ENCODE data around the gene HOXA13.

The HOXA13 gene

DNA sequence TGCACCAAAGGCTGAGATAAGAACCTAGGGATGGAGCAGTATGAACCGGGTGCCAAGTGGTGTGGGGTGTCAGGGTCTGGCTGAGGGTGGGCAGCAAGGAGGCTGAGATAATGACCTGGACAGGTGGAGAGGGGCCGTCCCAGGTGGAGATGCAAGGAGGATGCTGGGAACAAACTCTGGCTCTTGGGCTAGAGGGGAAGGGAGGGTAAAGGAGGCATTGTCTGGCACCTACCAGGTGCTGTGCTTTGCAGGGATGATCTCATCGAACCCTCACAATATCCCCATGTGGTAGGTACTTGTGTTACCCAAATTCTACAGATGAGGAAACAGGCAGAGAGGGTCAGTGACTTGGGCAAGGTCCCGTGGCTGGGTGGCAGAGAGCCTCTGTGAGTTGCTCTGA lies 19.9 kb upstream of the HOXA13 start:
- H3K4me1 ChIP-seq (ENCODE audit: control extremely low read depth in 1 of 4, control insufficient read depth in 4 of 4, insufficient read depth in 4 of 4, low read length in 3 of 4): peaks cover 0 to 14% (median 8%) of the 10 kb centered on the region in 4 experiments
- H3K9me3 ChIP-seq (ENCODE audit: control extremely low read depth in 1 of 5, control insufficient read depth in 4 of 5, insufficient read depth in 2 of 5, low read depth in 1 of 5, low read length in 4 of 5): no peaks in the 10 kb centered on the region
- H3K27me3 ChIP-seq (replicated peaks in 2 of 5; ENCODE audit: control insufficient read depth in 4 of 5, insufficient read depth in 5 of 5, low read length in 4 of 5): peaks cover 33 to 94% (median 63%) of the 10 kb centered on the region in 5 experiments
- DNase-seq: no peak
- H3K4me3 ChIP-seq (ENCODE audit: control insufficient read depth in 1 of 7, extremely low read depth in 1 of 7, insufficient read depth in 4 of 7, low read depth in 2 of 7, low read length in 6 of 7): no peak overlapping the region
- POLR2A ChIA-PET: no interaction called here
- 64% methylated on average over 3 of the region's 4 CpGs for WGBS (ENCODE audit: insufficient coverage)
- CTCF ChIA-PET: interaction anchor here (1.3 to 2.1 kb wide), 3 partner anchors 9 to 40 kb away, joined by 3 to 12 read pairs (median 8); no protein-coding TSS in a partner anchor
- no peaks in the 10 kb centered on the region for H3K36me3 ChIP-seq (ENCODE audit: control insufficient read depth in 4 of 4, insufficient read depth in 4 of 4, low read length in 3 of 4)
- no peak overlapping the region for H3K27ac ChIP-seq (ENCODE audit: insufficient read depth in 1 of 2, low read depth in 1 of 2, low read length in 2 of 2, poor library complexity in 1 of 2, severe bottlenecking in 2 of 2)

DNA sequence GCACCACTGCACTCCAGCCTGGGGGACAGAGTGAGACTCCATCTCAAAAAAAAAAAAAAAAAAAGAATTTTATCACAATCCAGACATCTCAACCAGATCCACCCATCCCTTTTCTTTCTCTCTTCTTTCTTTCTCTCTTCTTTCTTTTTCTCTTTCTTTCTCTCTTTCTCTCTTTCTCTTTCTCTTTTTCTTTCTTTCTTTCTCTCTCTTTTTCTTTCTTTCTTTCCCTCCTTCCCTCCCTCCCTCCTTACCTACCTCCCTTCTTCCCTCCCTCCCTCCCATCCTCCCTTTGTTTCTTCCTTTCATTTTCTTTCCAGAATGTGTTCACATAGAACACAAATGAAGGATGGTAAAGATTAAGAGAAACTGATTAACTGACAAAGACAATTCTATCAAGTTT lies 18.1 kb upstream of the HOXA13 start:
- POLR2A ChIA-PET: no interaction called here
- CTCF ChIA-PET: interaction anchor here (1.0 to 2.1 kb wide), 5 partner anchors 7 to 702 kb away, joined by 3 to 12 read pairs (median 3); no protein-coding TSS in a partner anchor

DNA sequence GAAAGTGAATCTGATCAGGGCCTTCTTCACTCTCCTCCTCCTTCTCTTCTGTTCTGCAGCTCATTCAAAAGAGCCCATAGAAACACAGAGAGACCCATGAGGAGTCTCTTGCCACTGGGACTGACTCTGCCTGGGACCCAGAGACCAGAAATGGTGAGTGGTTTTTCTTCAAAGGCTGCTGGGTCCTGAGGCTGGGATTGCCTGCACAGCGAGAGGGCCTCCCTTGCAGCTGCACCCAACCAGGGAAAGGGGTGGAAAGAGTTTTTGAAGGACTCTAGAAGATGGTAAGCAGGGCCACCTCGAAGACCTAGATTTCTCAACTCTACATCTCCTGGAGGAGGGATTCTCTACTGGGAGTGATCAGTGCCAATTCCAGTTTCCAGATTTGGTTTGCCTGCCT lies 15.5 kb upstream of the HOXA13 start:
- ChIA-PET CTCF (interaction anchor here (1.0 to 1.1 kb wide), 2 partner anchors 10 to 704 kb away, joined by 3 read pairs; no protein-coding TSS in a partner anchor), POLR2A (no interaction called here)
- 100% methylated on average over 1 of the region's 2 CpGs for WGBS (ENCODE audit: insufficient coverage)
- H3K27me3 ChIP-seq (replicated peaks in 2 of 5; ENCODE audit: control insufficient read depth in 4 of 5, insufficient read depth in 5 of 5, low read length in 4 of 5): peaks cover 14 to 94% (median 51%) of the 10 kb centered on the region in 5 experiments
- no peaks in the 10 kb centered on the region for H3K36me3 ChIP-seq (ENCODE audit: control insufficient read depth in 4 of 4, insufficient read depth in 4 of 4, low read length in 3 of 4)
- H3K4me3 ChIP-seq (ENCODE audit: control insufficient read depth in 1 of 7, extremely low read depth in 1 of 7, insufficient read depth in 4 of 7, low read depth in 2 of 7, low read length in 6 of 7): no peak overlapping the region
- DNase-seq: no peak
- no peak overlapping the region for H3K27ac ChIP-seq (ENCODE audit: insufficient read depth in 1 of 2, low read depth in 1 of 2, low read length in 2 of 2, poor library complexity in 1 of 2, severe bottlenecking in 2 of 2)
- H3K9me3 ChIP-seq (ENCODE audit: control extremely low read depth in 1 of 5, control insufficient read depth in 4 of 5, insufficient read depth in 2 of 5, low read depth in 1 of 5, low read length in 4 of 5): no peaks in the 10 kb centered on the region
- peaks cover 0 to 24% (median 16%) of the 10 kb centered on the region in 4 experiments for H3K4me1 ChIP-seq (ENCODE audit: control extremely low read depth in 1 of 4, control insufficient read depth in 4 of 4, insufficient read depth in 4 of 4, low read length in 3 of 4)

More for the DNA sequence above, 18.1 kb upstream of the HOXA13 start:
- peaks cover 0 to 18% (median 12%) of the 10 kb centered on the region in 4 experiments for H3K4me1 ChIP-seq (ENCODE audit: control extremely low read depth in 1 of 4, control insufficient read depth in 4 of 4, insufficient read depth in 4 of 4, low read length in 3 of 4)
- H3K9me3 ChIP-seq (ENCODE audit: control extremely low read depth in 1 of 5, control insufficient read depth in 4 of 5, insufficient read depth in 2 of 5, low read depth in 1 of 5, low read length in 4 of 5): no peaks in the 10 kb centered on the region
- no peak overlapping the region for H3K4me3 ChIP-seq (ENCODE audit: control insufficient read depth in 1 of 7, extremely low read depth in 1 of 7, insufficient read depth in 4 of 7, low read depth in 2 of 7, low read length in 6 of 7)
- H3K27me3 ChIP-seq (replicated peaks in 2 of 5; ENCODE audit: control insufficient read depth in 4 of 5, insufficient read depth in 5 of 5, low read length in 4 of 5): peaks cover 17 to 94% (median 55%) of the 10 kb centered on the region in 5 experiments
- H3K36me3 ChIP-seq (ENCODE audit: control insufficient read depth in 4 of 4, insufficient read depth in 4 of 4, low read length in 3 of 4): no peaks in the 10 kb centered on the region
- no peak for DNase-seq
- H3K27ac ChIP-seq (ENCODE audit: insufficient read depth in 1 of 2, low read depth in 1 of 2, low read length in 2 of 2, poor library complexity in 1 of 2, severe bottlenecking in 2 of 2): no peak overlapping the region

DNA sequence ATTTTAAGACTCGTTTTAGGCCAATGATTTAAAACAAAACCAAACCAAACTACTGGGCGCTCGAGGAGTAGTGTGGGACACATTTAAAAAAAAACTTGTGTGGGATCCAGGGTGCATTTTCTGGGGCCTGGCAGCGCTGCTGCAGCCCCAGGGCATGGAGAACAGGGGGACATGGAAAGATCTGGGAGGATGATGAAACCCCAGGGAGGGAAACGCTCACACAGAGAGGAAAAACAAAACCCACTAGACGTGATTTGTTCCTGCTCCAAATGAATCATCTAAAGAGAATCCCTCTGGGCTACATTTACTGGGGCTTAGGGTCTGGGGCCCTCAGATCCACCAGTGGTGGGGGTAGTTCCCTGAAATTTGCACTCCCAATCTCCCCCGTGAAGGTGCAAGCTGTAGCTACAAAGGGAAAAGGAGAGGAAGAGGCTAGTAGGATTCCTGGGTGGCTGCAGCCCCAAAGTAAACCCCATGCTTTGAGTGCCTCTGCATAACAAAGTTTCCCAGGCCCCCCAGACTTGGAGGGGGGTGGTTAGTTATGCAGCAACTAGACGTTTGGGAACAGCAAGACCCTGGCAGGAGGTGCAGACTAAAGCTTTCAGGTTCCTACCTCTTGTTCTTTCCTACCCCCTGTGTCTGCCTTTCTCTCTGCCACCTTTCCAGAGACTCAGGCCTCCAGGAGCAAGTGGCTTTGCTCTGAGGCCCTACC lies 14.5 kb upstream of the HOXA13 start:
- H3K4me1 ChIP-seq (ENCODE audit: control extremely low read depth in 1 of 4, control insufficient read depth in 4 of 4, insufficient read depth in 4 of 4, low read length in 3 of 4): peaks cover 0 to 19% (median 15%) of the 10 kb centered on the region in 4 experiments
- no peak overlapping the region for H3K4me3 ChIP-seq (ENCODE audit: control insufficient read depth in 1 of 7, extremely low read depth in 1 of 7, insufficient read depth in 4 of 7, low read depth in 2 of 7, low read length in 6 of 7)
- H3K36me3 ChIP-seq (ENCODE audit: control insufficient read depth in 4 of 4, insufficient read depth in 4 of 4, low read length in 3 of 4): no peaks in the 10 kb centered on the region
- no peak overlapping the region for H3K27ac ChIP-seq (ENCODE audit: insufficient read depth in 1 of 2, low read depth in 1 of 2, low read length in 2 of 2, poor library complexity in 1 of 2, severe bottlenecking in 2 of 2)
- WGBS (ENCODE audit: insufficient coverage): 90% methylated on average over 5 of the region's 8 CpGs
- DNase-seq: no peak
- ChIA-PET CTCF (interaction anchor here (1.1 kb wide), 1 partner anchor 10 kb away, joined by 3 read pairs; no protein-coding TSS in a partner anchor), POLR2A (no interaction called here)
- H3K27me3 ChIP-seq (replicated peaks in 2 of 5; ENCODE audit: control insufficient read depth in 4 of 5, insufficient read depth in 5 of 5, low read length in 4 of 5): peaks cover 14 to 94% (median 51%) of the 10 kb centered on the region in 5 experiments
- no peaks in the 10 kb centered on the region for H3K9me3 ChIP-seq (ENCODE audit: control extremely low read depth in 1 of 5, control insufficient read depth in 4 of 5, insufficient read depth in 2 of 5, low read depth in 1 of 5, low read length in 4 of 5)

DNA sequence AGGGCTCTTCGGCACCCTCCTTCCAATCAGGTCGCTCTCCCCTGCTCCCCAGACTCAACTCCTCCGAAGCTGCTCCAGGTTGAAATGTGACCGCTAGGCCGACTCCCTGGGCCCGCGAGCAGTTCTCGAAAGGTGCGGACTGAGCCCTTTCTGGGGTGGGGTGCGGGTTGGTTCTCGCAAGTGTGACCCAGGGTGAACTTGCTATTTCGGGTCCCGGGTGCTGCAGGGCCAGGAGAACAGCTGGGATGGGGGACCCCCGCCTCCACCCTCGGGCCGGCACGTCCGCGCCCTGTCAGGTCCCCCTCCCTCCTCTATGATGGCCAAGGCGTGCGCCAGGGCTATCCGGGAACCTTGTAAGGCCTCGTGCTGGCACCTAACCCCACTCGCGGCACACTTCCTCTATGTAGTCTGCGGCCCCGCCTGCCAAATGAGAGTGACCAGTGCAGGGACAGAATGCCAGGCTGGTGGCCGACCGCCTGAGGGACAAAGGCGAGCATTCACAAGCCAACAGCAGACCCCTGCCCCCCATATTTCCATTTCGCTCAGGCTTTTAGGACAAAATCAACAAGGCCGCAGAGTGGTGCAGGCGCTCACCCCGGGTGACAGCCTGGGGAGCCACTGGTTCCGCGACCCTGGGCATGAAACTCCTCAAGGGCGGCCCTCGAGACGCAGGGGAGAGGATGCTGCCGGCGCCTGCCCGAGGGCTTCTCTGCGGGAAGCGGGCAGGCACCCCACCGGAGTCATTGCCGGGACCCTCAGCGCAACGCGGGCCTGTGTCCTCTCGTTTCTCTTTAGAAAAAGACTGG lies 13.7 kb upstream of the HOXA13 start:
- CTCF ChIA-PET: interaction anchor here (1.0 to 1.5 kb wide), 2 partner anchors 10 to 11 kb away, joined by 3 to 4 read pairs; no protein-coding TSS in a partner anchor
- WGBS (ENCODE audit: insufficient coverage): 39% methylated on average over 38 of the region's 50 CpGs
- Histone ChIP-seq H3K9me3 (ENCODE audit: control extremely low read depth in 1 of 5, control insufficient read depth in 4 of 5, insufficient read depth in 2 of 5, low read depth in 1 of 5, low read length in 4 of 5) (no peaks in the 10 kb centered on the region), H3K4me3 (ENCODE audit: control insufficient read depth in 1 of 7, extremely low read depth in 1 of 7, insufficient read depth in 4 of 7, low read depth in 2 of 7, low read length in 6 of 7) (no peak overlapping the region), H3K27ac (ENCODE audit: insufficient read depth in 1 of 2, low read depth in 1 of 2, low read length in 2 of 2, poor library complexity in 1 of 2, severe bottlenecking in 2 of 2) (no peak overlapping the region), H3K4me1 (ENCODE audit: control extremely low read depth in 1 of 4, control insufficient read depth in 4 of 4, insufficient read depth in 4 of 4, low read length in 3 of 4) (peaks cover 0 to 15% (median 12%) of the 10 kb centered on the region in 4 experiments), H3K36me3 (ENCODE audit: control insufficient read depth in 4 of 4, insufficient read depth in 4 of 4, low read length in 3 of 4) (no peaks in the 10 kb centered on the region), H3K27me3 (replicated peaks in 2 of 5; ENCODE audit: control insufficient read depth in 4 of 5, insufficient read depth in 5 of 5, low read length in 4 of 5) (peaks cover 14 to 95% (median 56%) of the 10 kb centered on the region in 5 experiments)
- DNase-seq: no peak
- POLR2A ChIA-PET: no interaction called here

DNA sequence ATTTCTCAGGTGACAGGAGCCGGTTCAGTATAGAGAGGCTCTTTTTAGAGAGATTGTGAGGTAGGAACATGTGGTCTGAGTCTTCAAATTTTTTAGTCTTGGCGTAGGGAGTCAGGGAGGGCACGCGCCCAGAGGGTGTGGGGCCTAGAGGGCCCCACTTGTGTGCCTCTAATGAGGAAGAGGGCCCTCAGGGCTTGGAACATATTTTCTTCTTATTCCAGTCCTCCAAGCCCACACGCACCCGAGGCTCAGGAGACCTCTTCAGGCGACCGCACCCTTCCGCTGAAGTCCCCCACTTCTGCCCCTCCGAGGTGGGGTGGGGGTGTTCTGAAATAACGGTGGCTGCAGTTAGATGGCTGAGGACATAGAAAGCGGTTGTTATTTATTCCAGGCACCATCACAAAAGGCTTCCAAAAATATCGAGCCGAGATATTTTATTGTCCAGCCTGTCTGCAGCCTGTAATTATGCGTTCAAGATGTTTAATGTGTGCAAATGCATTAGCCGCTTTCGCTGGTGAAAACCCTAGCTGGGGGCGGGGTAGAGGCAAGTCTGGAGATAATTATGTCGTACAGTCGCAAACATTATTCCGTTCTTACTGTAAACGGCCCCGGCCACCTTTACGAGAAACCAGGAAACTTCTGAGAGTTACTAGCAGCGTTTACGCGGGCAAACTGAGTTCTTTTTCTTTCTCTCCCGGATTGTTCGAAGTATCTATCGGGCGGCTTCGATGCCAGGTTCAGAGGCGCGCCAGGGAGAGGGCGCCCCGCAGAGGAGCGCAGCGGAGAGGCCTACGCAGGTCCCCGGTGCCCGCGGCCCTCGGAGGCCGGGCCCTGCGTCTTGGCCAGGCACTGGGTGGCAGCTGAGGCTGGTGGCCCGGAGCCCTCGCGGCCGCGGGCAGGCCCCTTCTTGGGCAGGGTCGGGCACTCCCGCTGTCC lies 12.9 kb upstream of the HOXA13 start:
- ChIA-PET CTCF (interaction anchor here (0.8 to 2.8 kb wide), 6 partner anchors 10 to 17 kb away, joined by 3 to 8 read pairs (median 4); partner anchors contain the start of gene HOXA13), POLR2A (no interaction called here)
- no peaks in the 10 kb centered on the region for H3K36me3 ChIP-seq (ENCODE audit: control insufficient read depth in 4 of 4, insufficient read depth in 4 of 4, low read length in 3 of 4)
- no peak for DNase-seq
- peaks cover 14 to 99% (median 63%) of the 10 kb centered on the region in 5 experiments for H3K27me3 ChIP-seq (replicated peaks in 2 of 5; ENCODE audit: control insufficient read depth in 4 of 5, insufficient read depth in 5 of 5, low read length in 4 of 5)
- H3K4me3 ChIP-seq (ENCODE audit: control insufficient read depth in 1 of 7, extremely low read depth in 1 of 7, insufficient read depth in 4 of 7, low read depth in 2 of 7, low read length in 6 of 7): no peak overlapping the region
- H3K4me1 ChIP-seq (ENCODE audit: control extremely low read depth in 1 of 4, control insufficient read depth in 4 of 4, insufficient read depth in 4 of 4, low read length in 3 of 4): peaks cover 0 to 15% (median 12%) of the 10 kb centered on the region in 4 experiments
- H3K9me3 ChIP-seq (ENCODE audit: control extremely low read depth in 1 of 5, control insufficient read depth in 4 of 5, insufficient read depth in 2 of 5, low read depth in 1 of 5, low read length in 4 of 5): no peaks in the 10 kb centered on the region
- no peak overlapping the region for H3K27ac ChIP-seq (ENCODE audit: insufficient read depth in 1 of 2, low read depth in 1 of 2, low read length in 2 of 2, poor library complexity in 1 of 2, severe bottlenecking in 2 of 2)
- 6% methylated on average over 24 of the region's 52 CpGs for WGBS (ENCODE audit: insufficient coverage)

All from common myeloid progenitor, CD34-positive (primary cell).